Osteocyte (in vitro differentiated cells): Measurements from ENCODE around the gene CDK5. TPM values are rescaled to one million over a fixed set of nuclear protein-coding genes. Genes with fewer than 3 reads are reported as not detected.

Experiments
- DNase-seq: peaks from one replicate; pipeline ENCODE4 v3.0.0; 2021; ENCODE audit warnings: mixed read lengths; ENCODE audit not compliant: unreplicated experiment; ENCODE audit errors: extremely low spot score
- H3K27ac Mint-ChIP-seq: one replicate; pipeline ENCODE4 v1.8.0; 2021; ENCODE audit warnings: mild to moderate bottlenecking, mixed read lengths; ENCODE audit not compliant: unreplicated experiment
- H3K27me3 Mint-ChIP-seq: one replicate; pipeline ENCODE4 v1.8.0; 2021; ENCODE audit warnings: mixed read lengths; ENCODE audit not compliant: unreplicated experiment
- H3K36me3 Mint-ChIP-seq: one replicate; pipeline ENCODE4 v1.8.0; 2021; ENCODE audit warnings: mixed read lengths; ENCODE audit not compliant: unreplicated experiment
- H3K4me1 Mint-ChIP-seq: one replicate; pipeline ENCODE4 v1.8.0; 2021; ENCODE audit warnings: mixed read lengths; ENCODE audit not compliant: unreplicated experiment
- H3K4me3 Mint-ChIP-seq: one replicate; pipeline ENCODE4 v1.8.0; 2021; ENCODE audit warnings: mild to moderate bottlenecking, moderate library complexity, mixed read lengths; ENCODE audit not compliant: unreplicated experiment
- H3K9me3 Mint-ChIP-seq: one replicate; pipeline ENCODE4 v1.8.0; 2021; ENCODE audit warnings: mixed read lengths; ENCODE audit not compliant: unreplicated experiment
- total RNA-seq: library from RNA; stranded (reverse); gene quantifications from 2 replicates; pipeline ENCODE4 v1.2.1, GENCODE V29; 2021
- TF ChIP-seq, protein P1 (sequence below): fragments of 200-600 bp; sonication (generic); IDR thresholded peaks from 2 replicates; pipeline ENCODE4 v1.5.0; 2021; ENCODE audit warnings: antibody characterized with exemption, mild to moderate bottlenecking, moderate library complexity

CDK5 gene
- total RNA-seq, 1 donor from 2014 or later, result 18.8 TPM

DNA sequence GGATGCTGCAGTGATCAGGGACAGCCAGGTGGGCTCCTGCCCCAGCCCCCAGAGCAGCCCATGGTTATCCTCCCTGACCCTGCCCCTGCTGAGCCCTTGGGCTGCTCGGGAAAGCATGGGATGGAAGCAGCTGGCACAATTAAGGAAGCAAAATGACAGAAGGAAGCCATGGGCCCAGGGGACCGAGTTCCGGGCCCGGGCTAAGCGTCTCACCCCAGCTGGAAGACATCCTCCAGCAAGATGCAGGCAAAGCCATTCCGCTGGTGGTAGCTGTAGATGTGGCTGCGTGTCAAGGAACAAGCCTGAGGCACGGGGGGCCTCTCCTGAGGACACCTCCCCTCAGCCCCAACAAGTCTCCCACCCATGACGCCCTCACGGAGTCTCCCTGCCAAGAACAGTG lies 34.5 kb downstream of the CDK5 start:
- no peak for DNase-seq
- H3K27ac Mint-ChIP-seq, result no peak overlapping the region
- H3K4me3 Mint-ChIP-seq, result no peak overlapping the region
- no peaks in the 10 kb centered on the region for H3K9me3 Mint-ChIP-seq
- TF ChIP-seq, protein P1, sequence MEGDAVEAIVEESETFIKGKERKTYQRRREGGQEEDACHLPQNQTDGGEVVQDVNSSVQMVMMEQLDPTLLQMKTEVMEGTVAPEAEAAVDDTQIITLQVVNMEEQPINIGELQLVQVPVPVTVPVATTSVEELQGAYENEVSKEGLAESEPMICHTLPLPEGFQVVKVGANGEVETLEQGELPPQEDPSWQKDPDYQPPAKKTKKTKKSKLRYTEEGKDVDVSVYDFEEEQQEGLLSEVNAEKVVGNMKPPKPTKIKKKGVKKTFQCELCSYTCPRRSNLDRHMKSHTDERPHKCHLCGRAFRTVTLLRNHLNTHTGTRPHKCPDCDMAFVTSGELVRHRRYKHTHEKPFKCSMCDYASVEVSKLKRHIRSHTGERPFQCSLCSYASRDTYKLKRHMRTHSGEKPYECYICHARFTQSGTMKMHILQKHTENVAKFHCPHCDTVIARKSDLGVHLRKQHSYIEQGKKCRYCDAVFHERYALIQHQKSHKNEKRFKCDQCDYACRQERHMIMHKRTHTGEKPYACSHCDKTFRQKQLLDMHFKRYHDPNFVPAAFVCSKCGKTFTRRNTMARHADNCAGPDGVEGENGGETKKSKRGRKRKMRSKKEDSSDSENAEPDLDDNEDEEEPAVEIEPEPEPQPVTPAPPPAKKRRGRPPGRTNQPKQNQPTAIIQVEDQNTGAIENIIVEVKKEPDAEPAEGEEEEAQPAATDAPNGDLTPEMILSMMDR, result no peak
- peaks cover 22% of the 10 kb centered on the region for H3K27me3 Mint-ChIP-seq
- H3K4me1 Mint-ChIP-seq, result peaks cover 20% of the 10 kb centered on the region
- H3K36me3 Mint-ChIP-seq, result no peaks in the 10 kb centered on the region

DNA sequence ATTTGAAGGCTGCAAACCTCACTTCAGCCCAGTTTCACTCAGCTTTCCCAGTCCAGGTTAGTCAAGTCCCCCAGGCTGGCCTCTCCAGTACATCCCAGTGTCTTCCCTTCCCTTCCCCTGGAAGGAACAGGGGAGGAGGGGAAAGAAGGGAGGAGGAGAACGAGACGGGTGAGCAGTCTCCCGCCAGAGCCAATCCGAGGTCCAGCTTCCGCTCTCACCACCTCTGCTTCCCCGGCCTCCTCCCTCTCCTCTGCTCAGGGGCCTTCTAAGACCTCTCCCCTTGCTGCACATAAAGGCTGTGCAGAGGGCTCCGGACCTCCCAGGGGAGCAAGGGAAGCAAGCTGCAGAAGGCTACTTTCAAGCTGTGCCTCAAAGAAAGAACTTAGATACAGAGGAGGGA lies 37.5 kb downstream of the CDK5 start:
- H3K36me3 Mint-ChIP-seq, result no peaks in the 10 kb centered on the region
- DNase-seq, result no peak
- H3K27me3 Mint-ChIP-seq, result peaks cover 28% of the 10 kb centered on the region
- H3K9me3 Mint-ChIP-seq, result no peaks in the 10 kb centered on the region
- H3K4me1 Mint-ChIP-seq, result peaks cover 19% of the 10 kb centered on the region
- TF ChIP-seq, protein P1, result no peak
- no peak overlapping the region for H3K4me3 Mint-ChIP-seq
- no peak overlapping the region for H3K27ac Mint-ChIP-seq

DNA sequence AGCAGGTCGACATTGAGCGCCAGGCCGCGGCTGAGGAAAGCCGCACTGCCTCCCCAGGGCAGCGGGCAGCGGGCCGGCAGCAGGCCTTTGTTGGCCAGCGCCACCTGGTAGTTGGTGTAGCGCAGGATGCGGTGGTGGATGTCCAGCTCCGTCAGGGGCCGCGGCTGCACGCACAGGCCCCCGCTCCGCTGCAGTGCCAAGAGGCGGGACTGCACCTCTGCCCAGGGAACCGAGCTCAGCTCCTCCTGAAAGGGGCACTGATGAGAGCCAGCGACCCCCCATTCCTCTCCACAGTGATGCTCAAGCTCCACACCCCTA lies 38.6 kb downstream of the CDK5 start:
- TF ChIP-seq, protein P1, result no peak
- H3K36me3 Mint-ChIP-seq, result no peaks in the 10 kb centered on the region
- peaks cover 28% of the 10 kb centered on the region for H3K27me3 Mint-ChIP-seq
- no peaks in the 10 kb centered on the region for H3K9me3 Mint-ChIP-seq
- DNase-seq, result no peak
- H3K4me3 Mint-ChIP-seq, result no peak overlapping the region
- H3K4me1 Mint-ChIP-seq, result peaks cover 19% of the 10 kb centered on the region
- H3K27ac Mint-ChIP-seq, result no peak overlapping the region

DNA sequence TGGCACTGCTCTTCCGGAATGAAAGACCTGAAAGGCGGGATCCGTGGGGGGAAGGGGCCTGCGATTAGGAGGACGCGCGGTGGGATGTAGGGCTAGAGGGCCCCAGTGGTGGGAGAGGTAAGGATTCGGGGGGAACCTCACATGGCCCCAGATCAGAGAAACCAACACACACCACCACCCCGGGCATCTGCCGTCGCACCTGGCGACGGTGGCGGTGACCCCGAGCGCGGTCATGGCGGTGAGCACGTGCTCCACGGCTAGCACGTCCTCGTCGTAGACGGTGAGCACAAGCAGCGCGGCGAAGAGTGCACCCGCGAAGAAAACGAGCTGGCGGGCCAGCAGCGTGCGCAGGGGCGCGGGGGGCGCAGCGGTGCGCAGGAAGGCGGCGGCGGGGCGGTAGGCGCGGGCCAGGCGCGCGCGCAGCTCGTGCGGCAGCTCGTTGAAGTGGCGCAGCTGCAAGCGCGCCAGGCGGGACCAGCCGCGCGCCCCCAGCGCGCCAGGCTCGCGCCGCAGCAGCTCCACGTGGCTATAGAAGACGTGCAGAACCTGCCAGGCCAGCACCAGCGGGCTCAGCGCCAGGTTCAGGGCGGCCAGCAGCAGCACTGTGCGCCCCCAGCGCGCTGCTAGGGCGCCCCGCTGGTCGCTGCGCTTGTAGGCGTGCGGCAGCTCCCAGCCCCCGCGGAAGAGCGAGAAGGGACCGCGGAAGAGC lies 39.1 kb downstream of the CDK5 start:
- TF ChIP-seq, protein P1, result no peak
- peaks cover 28% of the 10 kb centered on the region for H3K27me3 Mint-ChIP-seq
- no peak overlapping the region for H3K27ac Mint-ChIP-seq
- peaks cover 19% of the 10 kb centered on the region for H3K4me1 Mint-ChIP-seq
- peak overlapping the region; percentile 40 for H3K4me3 Mint-ChIP-seq
- no peak for DNase-seq
- no peaks in the 10 kb centered on the region for H3K36me3 Mint-ChIP-seq
- no peaks in the 10 kb centered on the region for H3K9me3 Mint-ChIP-seq

DNA sequence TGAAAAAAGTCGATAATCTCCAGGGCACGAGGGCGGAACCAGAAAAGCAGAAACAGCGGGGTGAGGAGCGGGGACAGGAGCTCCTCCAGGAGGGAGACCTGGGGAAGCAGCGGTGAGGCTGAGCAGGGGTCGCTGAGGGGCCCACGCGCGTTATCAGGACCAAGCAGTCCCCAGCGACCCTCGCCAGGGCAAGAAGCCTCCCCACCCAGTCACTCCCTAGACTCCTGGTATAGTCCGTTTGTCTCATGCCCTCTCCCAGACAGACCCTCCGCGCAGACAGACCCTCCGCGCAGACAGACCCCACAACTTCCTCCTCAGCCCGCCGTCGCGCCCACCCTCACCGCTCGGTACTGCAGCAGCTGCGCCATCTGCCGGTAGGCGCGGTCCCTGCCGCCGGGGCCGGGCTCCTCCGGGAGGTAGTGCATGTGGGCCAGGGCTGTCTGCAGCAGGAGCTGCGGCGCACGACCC lies 39.7 kb downstream of the CDK5 start:
- no peak overlapping the region for H3K27ac Mint-ChIP-seq
- peak overlapping the region; percentile 40 for H3K4me3 Mint-ChIP-seq
- peaks cover 19% of the 10 kb centered on the region for H3K4me1 Mint-ChIP-seq
- TF ChIP-seq, protein P1, result peak; percentile 99
- DNase-seq, result peak; percentile 92
- peaks cover 28% of the 10 kb centered on the region for H3K27me3 Mint-ChIP-seq
- no peaks in the 10 kb centered on the region for H3K36me3 Mint-ChIP-seq
- no peaks in the 10 kb centered on the region for H3K9me3 Mint-ChIP-seq
